GM19463 (cell line): ENCODE data around the gene ZNF227.
"Not testable (repeated sequence)": the region's sequence is repeated elsewhere in the genome, so short reads cannot be mapped to it uniquely, and the experiment has no call there.

Experiments
- ATAC-seq: cut with Tn5 transposase; IDR thresholded peaks from one replicate; pipeline ENCODE4 v1.9.1; 2021; ENCODE audit warnings: mild to moderate bottlenecking, moderate library complexity; ENCODE audit not compliant: unreplicated experiment

Gene ZNF227

GRCh38 chr19:44212250-44212865, at the start of gene ZNF227:
ZNF227 (plus strand) TSS chr19:44212532; CDS start chr19:44217793, 5,261 bp downstream.
- ATAC-seq: peak; percentile 86

GRCh38 chr19:44163789-44164188, 48.5 kb upstream of the ZNF227 start:
- no peak for ATAC-seq

GRCh38 chr19:44164327-44164672, 48.0 kb upstream of the ZNF227 start:
- no peak for ATAC-seq

GRCh38 chr19:44164673-44165512, 47.4 kb upstream of the ZNF227 start, which contains the start of gene ZNF226:
ZNF226 (plus strand) TSS chr19:44165100; CDS start chr19:44170081, 4,981 bp downstream.
- ATAC-seq: peak; percentile 86

GRCh38 chr19:44170660-44171059, 41.7 kb upstream of the ZNF227 start:
- ATAC-seq: not testable (repeated sequence)

- ATAC-seq: no peak
These were observed 35.7 kb upstream of the ZNF227 start for GRCh38 chr19:44176590-44176989.

GRCh38 chr19:44180968-44181367, 31.4 kb upstream of the ZNF227 start:
- ATAC-seq: no peak

- ATAC-seq: no peak
These were observed 30.2 kb upstream of the ZNF227 start for GRCh38 chr19:44182145-44182544.

GRCh38 chr19:44190020-44190419, 22.3 kb upstream of the ZNF227 start:
- no peak for ATAC-seq

GRCh38 chr19:44192127-44192526, 20.2 kb upstream of the ZNF227 start:
- ATAC-seq: no peak

GRCh38 chr19:44196772-44197171, 15.6 kb upstream of the ZNF227 start:
- ATAC-seq: no peak

- no peak for ATAC-seq
These were observed 9.9 kb upstream of the ZNF227 start for GRCh38 chr19:44202470-44202869.

GRCh38 chr19:44202974-44203373, 9.4 kb upstream of the ZNF227 start:
- ATAC-seq: no peak

GRCh38 chr19:44203877-44204276, 8.5 kb upstream of the ZNF227 start:
- not testable (repeated sequence) for ATAC-seq

- ATAC-seq: no peak
These were observed 7.6 kb upstream of the ZNF227 start for GRCh38 chr19:44204772-44205171.

GRCh38 chr19:44207126-44207803, 5.1 kb upstream of the ZNF227 start:
- peak; percentile 94 for ATAC-seq

GRCh38 chr19:44212866-44213346, 574 bp downstream of the ZNF227 start:
- ATAC-seq: no peak

- ATAC-seq: not testable (repeated sequence)
These were observed 7.6 kb downstream of the ZNF227 start for GRCh38 chr19:44219926-44220325.

GRCh38 chr19:44220761-44221160, 8.4 kb downstream of the ZNF227 start:
- ATAC-seq: not testable (repeated sequence)

GRCh38 chr19:44221291-44221690, 9.0 kb downstream of the ZNF227 start:
- not testable (repeated sequence) for ATAC-seq

GRCh38 chr19:44228318-44228717, 16.0 kb downstream of the ZNF227 start:
- ATAC-seq: no peak
